Measurements from ENCODE around the gene VAMP8. TPM values are rescaled to one million over a fixed set of nuclear protein-coding genes. Genes with fewer than 3 reads are reported as not detected.

VAMP8 gene
- 133 TPM for total RNA-seq
- 433 TPM for polyA plus RNA-seq
- long read RNA-seq, donor 1, transcript VAMP8-201 (3 exons, 774 nt) = major isoform, 5 of 5 reads
- long read RNA-seq, donor 1, partial matches to known transcripts = 0 of 5 reads
- long read RNA-seq, donor 1, other reads (novel, unspliced or antisense) = 0 of 5 reads
- long read RNA-seq, donor 2, transcript VAMP8-201 (3 exons, 774 nt) = major isoform, 107 of 221 reads
- long read RNA-seq, donor 2, partial matches to known transcripts = 114 of 221 reads
- long read RNA-seq, donor 2, other reads (novel, unspliced or antisense) = 0 of 221 reads
- long read RNA-seq, donor 3, transcript VAMP8-201 (3 exons, 774 nt) = major isoform, 91 of 118 reads
- long read RNA-seq, donor 3, partial matches to known transcripts = 20 of 118 reads
- long read RNA-seq, donor 3, other reads (novel, unspliced or antisense) = 5 of 118 reads
- long read RNA-seq, donor 4, transcript VAMP8-201 (3 exons, 774 nt) = major isoform, 31 of 49 reads
- long read RNA-seq, donor 4, partial matches to known transcripts = 18 of 49 reads
- long read RNA-seq, donor 4, other reads (novel, unspliced or antisense) = 0 of 49 reads
- long read RNA-seq, donor 5, transcript VAMP8-201 (3 exons, 774 nt) = major isoform, 134 of 195 reads
- long read RNA-seq, donor 5, partial matches to known transcripts = 47 of 195 reads
- long read RNA-seq, donor 5, other reads (novel, unspliced or antisense) = 11 of 195 reads
- long read RNA-seq, donor 6, transcript VAMP8-201 (3 exons, 774 nt) = major isoform, 59 of 68 reads
- long read RNA-seq, donor 6, partial matches to known transcripts = 5 of 68 reads
- long read RNA-seq, donor 6, other reads (novel, unspliced or antisense) = 0 of 68 reads
- long read RNA-seq, donor 7, transcript VAMP8-201 (3 exons, 774 nt) = major isoform, 78 of 107 reads
- long read RNA-seq, donor 7, partial matches to known transcripts = 28 of 107 reads
- long read RNA-seq, donor 7, other reads (novel, unspliced or antisense) = 0 of 107 reads
- long read RNA-seq, donor 8, transcript VAMP8-201 (3 exons, 774 nt) = major isoform, 18 of 27 reads
- long read RNA-seq, donor 8, partial matches to known transcripts = 0 of 27 reads
- long read RNA-seq, donor 8, other reads (novel, unspliced or antisense) = 9 of 27 reads
- long read RNA-seq, donor 9, transcript VAMP8-201 (3 exons, 774 nt) = major isoform, 35 of 35 reads
- long read RNA-seq, donor 9, partial matches to known transcripts = 0 of 35 reads
- long read RNA-seq, donor 9, other reads (novel, unspliced or antisense) = 0 of 35 reads
- long read RNA-seq, donor 10, transcript VAMP8-201 (3 exons, 774 nt) = major isoform, 51 of 62 reads
- long read RNA-seq, donor 10, partial matches to known transcripts = 6 of 62 reads
- long read RNA-seq, donor 10, other reads (novel, unspliced or antisense) = 5 of 62 reads

GRCh38 chr2:85577386-85578242 lies at the start of gene VAMP8:
Gene VAMP8, plus strand, starts transcription at chr2:85577586. Its CDS starts 61 bp downstream, at chr2:85577647.
- H3K4me1 ChIP-seq (ENCODE audit: control insufficient read depth in 2 of 2, insufficient read depth in 2 of 2, low read length in 2 of 2) = peaks cover 23 to 38% of the 10 kb centered on the region in 2 donors
- H3K27me3 ChIP-seq (ENCODE audit: control insufficient read depth in 2 of 2, insufficient read depth in 1 of 2, low read length in 1 of 2) = no peaks in the 10 kb centered on the region
- peak in 3 of 9 donors; percentile 41 to 66 (median 48) for DNase-seq (ENCODE audit: low read depth in 6 of 9, low spot score in 9 of 9)
- peak within 1 kb of the TSS; percentile 46 to 83 for H3K27ac ChIP-seq (ENCODE audit: low read depth in 1 of 2, low read length in 1 of 2)
- 3% methylated on average over 19 of the region's 19 CpGs for WGBS
- H3K9me3 ChIP-seq (ENCODE audit: control insufficient read depth in 2 of 2, insufficient read depth in 1 of 2, low read length in 1 of 2) = peaks cover 0 to 2% of the 10 kb centered on the region in 2 donors
- H3K4me3 ChIP-seq (ENCODE audit: low read length in 2 of 2) = peak within 1 kb of the TSS; percentile 62 to 66
- peaks cover 5 to 14% of the 10 kb centered on the region in 2 donors for H3K36me3 ChIP-seq (ENCODE audit: control insufficient read depth in 2 of 2, insufficient read depth in 2 of 2, low read length in 1 of 2)

- H3K9me3 ChIP-seq (ENCODE audit: control insufficient read depth in 2 of 2, insufficient read depth in 1 of 2, low read length in 1 of 2) = no peaks in the 10 kb centered on the region
- H3K27ac ChIP-seq (ENCODE audit: low read depth in 1 of 2, low read length in 1 of 2) = no peak overlapping the region
- no peaks in the 10 kb centered on the region for H3K36me3 ChIP-seq (ENCODE audit: control insufficient read depth in 2 of 2, insufficient read depth in 2 of 2, low read length in 1 of 2)
- H3K4me1 ChIP-seq (ENCODE audit: control insufficient read depth in 2 of 2, insufficient read depth in 2 of 2, low read length in 2 of 2) = peaks cover 0 to 18% of the 10 kb centered on the region in 2 donors
- H3K4me3 ChIP-seq (ENCODE audit: low read length in 2 of 2) = no peak overlapping the region
- no peak for DNase-seq (ENCODE audit: low read depth in 6 of 9, low spot score in 9 of 9)
- no peaks in the 10 kb centered on the region for H3K27me3 ChIP-seq (ENCODE audit: control insufficient read depth in 2 of 2, insufficient read depth in 1 of 2, low read length in 1 of 2)
Measured at GRCh38 chr2:85527787-85528186, 49.6 kb upstream of the VAMP8 start.

- Histone ChIP-seq H3K36me3 (ENCODE audit: control insufficient read depth in 2 of 2, insufficient read depth in 2 of 2, low read length in 1 of 2) (no peaks in the 10 kb centered on the region), H3K27me3 (ENCODE audit: control insufficient read depth in 2 of 2, insufficient read depth in 1 of 2, low read length in 1 of 2) (no peaks in the 10 kb centered on the region), H3K4me1 (ENCODE audit: control insufficient read depth in 2 of 2, insufficient read depth in 2 of 2, low read length in 2 of 2) (peaks cover 0 to 18% of the 10 kb centered on the region in 2 donors), H3K9me3 (ENCODE audit: control insufficient read depth in 2 of 2, insufficient read depth in 1 of 2, low read length in 1 of 2) (no peaks in the 10 kb centered on the region), H3K27ac (ENCODE audit: low read depth in 1 of 2, low read length in 1 of 2) (no peak overlapping the region), H3K4me3 (ENCODE audit: low read length in 2 of 2) (no peak overlapping the region)
- over 99% methylated on average over 2 of the region's 2 CpGs for WGBS
- no peak for DNase-seq (ENCODE audit: low read depth in 6 of 9, low spot score in 9 of 9)
Measured at GRCh38 chr2:85528355-85528754, 49.0 kb upstream of the VAMP8 start.

GRCh38 chr2:85529809-85530208 lies 47.6 kb upstream of the VAMP8 start:
- H3K9me3 ChIP-seq (ENCODE audit: control insufficient read depth in 2 of 2, insufficient read depth in 1 of 2, low read length in 1 of 2) = no peaks in the 10 kb centered on the region
- DNase-seq (ENCODE audit: low read depth in 6 of 9, low spot score in 9 of 9) = no peak
- no peak overlapping the region for H3K4me3 ChIP-seq (ENCODE audit: low read length in 2 of 2)
- H3K36me3 ChIP-seq (ENCODE audit: control insufficient read depth in 2 of 2, insufficient read depth in 2 of 2, low read length in 1 of 2) = no peaks in the 10 kb centered on the region
- no peaks in the 10 kb centered on the region for H3K27me3 ChIP-seq (ENCODE audit: control insufficient read depth in 2 of 2, insufficient read depth in 1 of 2, low read length in 1 of 2)
- peaks cover 0 to 9% of the 10 kb centered on the region in 2 donors for H3K4me1 ChIP-seq (ENCODE audit: control insufficient read depth in 2 of 2, insufficient read depth in 2 of 2, low read length in 2 of 2)
- H3K27ac ChIP-seq (ENCODE audit: low read depth in 1 of 2, low read length in 1 of 2) = no peak overlapping the region
- 98% methylated on average over 1 of the region's 1 CpG for WGBS

- Histone ChIP-seq H3K4me1 (ENCODE audit: control insufficient read depth in 2 of 2, insufficient read depth in 2 of 2, low read length in 2 of 2) (no peaks in the 10 kb centered on the region), H3K27ac (ENCODE audit: low read depth in 1 of 2, low read length in 1 of 2) (no peak overlapping the region), H3K4me3 (ENCODE audit: low read length in 2 of 2) (no peak overlapping the region), H3K27me3 (ENCODE audit: control insufficient read depth in 2 of 2, insufficient read depth in 1 of 2, low read length in 1 of 2) (no peaks in the 10 kb centered on the region), H3K36me3 (ENCODE audit: control insufficient read depth in 2 of 2, insufficient read depth in 2 of 2, low read length in 1 of 2) (no peaks in the 10 kb centered on the region), H3K9me3 (ENCODE audit: control insufficient read depth in 2 of 2, insufficient read depth in 1 of 2, low read length in 1 of 2) (no peaks in the 10 kb centered on the region)
- 69% methylated on average over 2 of the region's 2 CpGs for WGBS
- DNase-seq (ENCODE audit: low read depth in 6 of 9, low spot score in 9 of 9) = no peak
Measured at GRCh38 chr2:85531589-85531988, 45.8 kb upstream of the VAMP8 start.

GRCh38 chr2:85534099-85534498 lies 43.3 kb upstream of the VAMP8 start:
- peaks cover 7 to 8% of the 10 kb centered on the region in 2 donors for H3K4me1 ChIP-seq (ENCODE audit: control insufficient read depth in 2 of 2, insufficient read depth in 2 of 2, low read length in 2 of 2)
- no peak overlapping the region for H3K27ac ChIP-seq (ENCODE audit: low read depth in 1 of 2, low read length in 1 of 2)
- H3K9me3 ChIP-seq (ENCODE audit: control insufficient read depth in 2 of 2, insufficient read depth in 1 of 2, low read length in 1 of 2) = no peaks in the 10 kb centered on the region
- no peak overlapping the region for H3K4me3 ChIP-seq (ENCODE audit: low read length in 2 of 2)
- no peaks in the 10 kb centered on the region for H3K36me3 ChIP-seq (ENCODE audit: control insufficient read depth in 2 of 2, insufficient read depth in 2 of 2, low read length in 1 of 2)
- H3K27me3 ChIP-seq (ENCODE audit: control insufficient read depth in 2 of 2, insufficient read depth in 1 of 2, low read length in 1 of 2) = no peaks in the 10 kb centered on the region
- WGBS = 72% methylated on average over 3 of the region's 3 CpGs
- DNase-seq (ENCODE audit: low read depth in 6 of 9, low spot score in 9 of 9) = no peak

- H3K4me3 ChIP-seq (ENCODE audit: low read length in 2 of 2) = no peak overlapping the region
- DNase-seq (ENCODE audit: low read depth in 6 of 9, low spot score in 9 of 9) = no peak
- no peaks in the 10 kb centered on the region for H3K27me3 ChIP-seq (ENCODE audit: control insufficient read depth in 2 of 2, insufficient read depth in 1 of 2, low read length in 1 of 2)
- no peak overlapping the region for H3K27ac ChIP-seq (ENCODE audit: low read depth in 1 of 2, low read length in 1 of 2)
- 77% methylated on average over 3 of the region's 3 CpGs for WGBS
- H3K4me1 ChIP-seq (ENCODE audit: control insufficient read depth in 2 of 2, insufficient read depth in 2 of 2, low read length in 2 of 2) = peaks cover 8% of the 10 kb centered on the region in 2 donors
- H3K36me3 ChIP-seq (ENCODE audit: control insufficient read depth in 2 of 2, insufficient read depth in 2 of 2, low read length in 1 of 2) = no peaks in the 10 kb centered on the region
- no peaks in the 10 kb centered on the region for H3K9me3 ChIP-seq (ENCODE audit: control insufficient read depth in 2 of 2, insufficient read depth in 1 of 2, low read length in 1 of 2)
Measured at GRCh38 chr2:85534881-85535280, 42.5 kb upstream of the VAMP8 start.

GRCh38 chr2:85536479-85536878 lies 40.9 kb upstream of the VAMP8 start:
- H3K27me3 ChIP-seq (ENCODE audit: control insufficient read depth in 2 of 2, insufficient read depth in 1 of 2, low read length in 1 of 2) = no peaks in the 10 kb centered on the region
- H3K4me1 ChIP-seq (ENCODE audit: control insufficient read depth in 2 of 2, insufficient read depth in 2 of 2, low read length in 2 of 2) = peaks cover 8 to 20% of the 10 kb centered on the region in 2 donors
- no peak overlapping the region for H3K4me3 ChIP-seq (ENCODE audit: low read length in 2 of 2)
- no peak overlapping the region for H3K27ac ChIP-seq (ENCODE audit: low read depth in 1 of 2, low read length in 1 of 2)
- H3K36me3 ChIP-seq (ENCODE audit: control insufficient read depth in 2 of 2, insufficient read depth in 2 of 2, low read length in 1 of 2) = peaks cover 4 to 11% of the 10 kb centered on the region in 2 donors
- H3K9me3 ChIP-seq (ENCODE audit: control insufficient read depth in 2 of 2, insufficient read depth in 1 of 2, low read length in 1 of 2) = no peaks in the 10 kb centered on the region
- 94% methylated on average over 3 of the region's 3 CpGs for WGBS
- no peak for DNase-seq (ENCODE audit: low read depth in 6 of 9, low spot score in 9 of 9)
